Measurements from ENCODE around the gene LUZP1.

DNA sequence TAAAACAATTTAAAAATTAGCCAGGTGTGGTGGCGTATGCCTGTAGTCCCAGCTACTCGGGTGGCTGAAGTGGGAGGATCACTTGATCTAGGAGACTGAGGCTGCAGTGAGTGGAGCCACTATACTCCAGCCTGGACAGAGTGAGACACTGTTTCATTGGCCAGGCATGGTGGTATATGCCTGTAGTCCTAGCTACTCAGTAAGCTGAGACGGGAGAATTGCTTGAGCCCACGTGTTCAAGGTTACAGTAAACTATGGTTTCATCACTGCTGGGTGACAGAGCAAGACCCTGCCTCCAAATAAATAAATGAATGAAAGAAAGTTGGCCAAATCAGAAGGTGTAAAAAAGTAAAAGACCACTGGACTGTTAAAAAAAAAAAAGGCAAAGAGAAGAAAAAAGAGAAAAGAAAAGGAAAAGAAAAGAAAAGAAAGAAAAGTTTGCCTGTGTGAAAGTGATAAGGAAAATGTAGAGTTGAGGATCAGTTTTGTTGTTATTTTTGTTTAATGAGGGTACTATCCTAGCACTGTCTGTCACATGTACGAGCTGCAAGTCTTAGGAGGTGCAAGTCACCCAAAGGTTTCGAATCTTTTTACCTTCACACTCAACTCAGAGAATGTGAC is 52.3 kb downstream of the LUZP1 start:
- TF ChIP-seq YY1 (IDR thresholded peaks at IDR 0.05; ENCODE audit: low read depth) = no peak
- TF ChIP-seq RAD21 (IDR thresholded peaks at IDR 0.05; ENCODE audit: low read depth) = no peak
- TF ChIP-seq, protein P1, sequence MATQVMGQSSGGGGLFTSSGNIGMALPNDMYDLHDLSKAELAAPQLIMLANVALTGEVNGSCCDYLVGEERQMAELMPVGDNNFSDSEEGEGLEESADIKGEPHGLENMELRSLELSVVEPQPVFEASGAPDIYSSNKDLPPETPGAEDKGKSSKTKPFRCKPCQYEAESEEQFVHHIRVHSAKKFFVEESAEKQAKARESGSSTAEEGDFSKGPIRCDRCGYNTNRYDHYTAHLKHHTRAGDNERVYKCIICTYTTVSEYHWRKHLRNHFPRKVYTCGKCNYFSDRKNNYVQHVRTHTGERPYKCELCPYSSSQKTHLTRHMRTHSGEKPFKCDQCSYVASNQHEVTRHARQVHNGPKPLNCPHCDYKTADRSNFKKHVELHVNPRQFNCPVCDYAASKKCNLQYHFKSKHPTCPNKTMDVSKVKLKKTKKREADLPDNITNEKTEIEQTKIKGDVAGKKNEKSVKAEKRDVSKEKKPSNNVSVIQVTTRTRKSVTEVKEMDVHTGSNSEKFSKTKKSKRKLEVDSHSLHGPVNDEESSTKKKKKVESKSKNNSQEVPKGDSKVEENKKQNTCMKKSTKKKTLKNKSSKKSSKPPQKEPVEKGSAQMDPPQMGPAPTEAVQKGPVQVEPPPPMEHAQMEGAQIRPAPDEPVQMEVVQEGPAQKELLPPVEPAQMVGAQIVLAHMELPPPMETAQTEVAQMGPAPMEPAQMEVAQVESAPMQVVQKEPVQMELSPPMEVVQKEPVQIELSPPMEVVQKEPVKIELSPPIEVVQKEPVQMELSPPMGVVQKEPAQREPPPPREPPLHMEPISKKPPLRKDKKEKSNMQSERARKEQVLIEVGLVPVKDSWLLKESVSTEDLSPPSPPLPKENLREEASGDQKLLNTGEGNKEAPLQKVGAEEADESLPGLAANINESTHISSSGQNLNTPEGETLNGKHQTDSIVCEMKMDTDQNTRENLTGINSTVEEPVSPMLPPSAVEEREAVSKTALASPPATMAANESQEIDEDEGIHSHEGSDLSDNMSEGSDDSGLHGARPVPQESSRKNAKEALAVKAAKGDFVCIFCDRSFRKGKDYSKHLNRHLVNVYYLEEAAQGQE (IDR thresholded peaks at IDR 0.05; ENCODE audit: low read depth) = no peak
- no peak for TF ChIP-seq EGR1 (IDR thresholded peaks at IDR 0.05)
- TF ChIP-seq, protein P2, sequence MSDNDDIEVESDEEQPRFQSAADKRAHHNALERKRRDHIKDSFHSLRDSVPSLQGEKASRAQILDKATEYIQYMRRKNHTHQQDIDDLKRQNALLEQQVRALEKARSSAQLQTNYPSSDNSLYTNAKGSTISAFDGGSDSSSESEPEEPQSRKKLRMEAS (IDR thresholded peaks at IDR 0.05) = no peak
